Tibial nerve (tissue), 4 donors: ENCODE measurements around the gene ZNF805. TPM values are rescaled to one million over a fixed set of nuclear protein-coding genes. Genes with fewer than 3 reads are reported as not detected.
A peak's percentile ranks its signal among the peaks of the same experiment; 100 is the strongest.

Experiments
- DNase-seq, 2 donors: peaks; one replicate each; pipeline ENCODE4 v3.0.0-alpha.2; 2019; ENCODE audit warnings: low spot score in 2 of 2
- H3K27ac ChIP-seq, 4 donors: fragments of 200-600 bp; sonication (generic) in 3 of 4; one replicate each; pipeline ENCODE4 v1.5.1; 2017 to 2019; ENCODE audit warnings: mild to moderate bottlenecking in 1 of 4
- H3K27me3 ChIP-seq, 2 donors: fragments of 200-600 bp; sonication (generic) in 1 of 2; one replicate each; pipeline versions ENCODE4 v1.5.1 to v1.6.0; 2017 to 2019
- H3K36me3 ChIP-seq, 3 donors: fragments of 200-600 bp; sonication (generic); one replicate each; pipeline ENCODE4 v1.5.1; 2018 to 2019
- H3K4me1 ChIP-seq, 4 donors: fragments of 200-600 bp; sonication (generic) in 3 of 4; one replicate each; pipeline ENCODE4 v1.5.1; 2017 to 2019
- H3K4me3 ChIP-seq, 4 donors: fragments of 200-600 bp; sonication (generic) in 3 of 4; one replicate each; pipeline ENCODE4 v1.5.1; 2017 to 2019; ENCODE audit warnings: mild to moderate bottlenecking in 1 of 4, moderate library complexity in 1 of 4
- H3K9me3 ChIP-seq, 4 donors: fragments of 200-600 bp; sonication (generic) in 3 of 4; one replicate each; pipeline ENCODE4 v1.5.1; 2017 to 2019
- EP300 ChIP-seq, 2 donors: sonication (generic); formaldehyde crosslinking; IDR thresholded peaks; one replicate each; pipeline ENCODE4 v1.6.1; 2017; ENCODE audit warnings: antibody characterized with exemption in 2 of 2, mild to moderate bottlenecking in 1 of 2
- POLR2A ChIP-seq, 2 donors: fragments of 450-650 bp; IDR thresholded peaks; one replicate each; pipeline ENCODE4 v1.6.1; 2017; ENCODE audit warnings: antibody characterized with exemption in 2 of 2, mild to moderate bottlenecking in 2 of 2, moderate library complexity in 2 of 2
- WGBS, 2 donors: methylation state at CpG; one replicate each; pipeline ENCODE4 v1.1.5; 2018; 5-methylcytosine and 5-hydroxymethylcytosine counted together
- total RNA-seq, 4 donors: library from RNA; depleted of rRNA; stranded (reverse); fragments of >200 nt; gene quantifications; one replicate each; pipeline ENCODE4 v1.1.0, GENCODE V29; 2016
- TF ChIP-seq, protein P1 (sequence below), 5 experiments: fragments of 200-600 bp in 3 of 5; fragments of 450-650 bp in 2 of 5; sonication (generic) in 3 of 5; IDR thresholded peaks; one replicate each; pipeline ENCODE4 v1.5.1; 2016 to 2019; ENCODE audit warnings: antibody characterized with exemption in 5 of 5, mild to moderate bottlenecking in 3 of 5, moderate library complexity in 2 of 5

ZNF805 gene
- total RNA-seq, 4 donors from 2014 or later: 16.2 to 24.7 (median 20.3) TPM

GRCh38 chr19:57282011-57282643, 41.7 kb downstream of the ZNF805 start:
- 75 to 85% methylated on average over 5 of the region's 5 CpGs for WGBS, 2 donors
- Histone ChIP-seq H3K9me3 (peaks cover 0 to 32% (median 5%) of the 10 kb centered on the region in 4 donors), H3K4me1 (peaks cover 0 to 43% (median 12%) of the 10 kb centered on the region in 4 donors), H3K27ac (no peak overlapping the region), H3K4me3 (peak overlapping the region in 1 of 4 donors; percentile 97), H3K27me3 (no peaks in the 10 kb centered on the region), H3K36me3 (peaks cover under 1 to 58% (median 29%) of the 10 kb centered on the region in 3 donors)
- TF ChIP-seq EP300 (IDR thresholded peaks at IDR 0.05) (no peak), POLR2A (IDR thresholded peaks at IDR 0.05) (no peak)
- TF ChIP-seq, protein P1, sequence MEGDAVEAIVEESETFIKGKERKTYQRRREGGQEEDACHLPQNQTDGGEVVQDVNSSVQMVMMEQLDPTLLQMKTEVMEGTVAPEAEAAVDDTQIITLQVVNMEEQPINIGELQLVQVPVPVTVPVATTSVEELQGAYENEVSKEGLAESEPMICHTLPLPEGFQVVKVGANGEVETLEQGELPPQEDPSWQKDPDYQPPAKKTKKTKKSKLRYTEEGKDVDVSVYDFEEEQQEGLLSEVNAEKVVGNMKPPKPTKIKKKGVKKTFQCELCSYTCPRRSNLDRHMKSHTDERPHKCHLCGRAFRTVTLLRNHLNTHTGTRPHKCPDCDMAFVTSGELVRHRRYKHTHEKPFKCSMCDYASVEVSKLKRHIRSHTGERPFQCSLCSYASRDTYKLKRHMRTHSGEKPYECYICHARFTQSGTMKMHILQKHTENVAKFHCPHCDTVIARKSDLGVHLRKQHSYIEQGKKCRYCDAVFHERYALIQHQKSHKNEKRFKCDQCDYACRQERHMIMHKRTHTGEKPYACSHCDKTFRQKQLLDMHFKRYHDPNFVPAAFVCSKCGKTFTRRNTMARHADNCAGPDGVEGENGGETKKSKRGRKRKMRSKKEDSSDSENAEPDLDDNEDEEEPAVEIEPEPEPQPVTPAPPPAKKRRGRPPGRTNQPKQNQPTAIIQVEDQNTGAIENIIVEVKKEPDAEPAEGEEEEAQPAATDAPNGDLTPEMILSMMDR (IDR thresholded peaks at IDR 0.05): no peak
- DNase-seq: no peak

- Histone ChIP-seq H3K36me3 (peaks cover 17 to 100% (median 74%) of the 10 kb centered on the region in 3 donors), H3K27ac (no peak overlapping the region), H3K4me1 (peaks cover 0 to 8% (median 0%) of the 10 kb centered on the region in 4 donors), H3K27me3 (no peaks in the 10 kb centered on the region), H3K9me3 (peaks cover 10 to 94% (median 39%) of the 10 kb centered on the region in 4 donors), H3K4me3 (no peak overlapping the region)
- WGBS, 2 donors: 92 to 94% methylated on average over 4 of the region's 4 CpGs
- DNase-seq: no peak
- TF ChIP-seq EP300 (IDR thresholded peaks at IDR 0.05) (no peak), POLR2A (IDR thresholded peaks at IDR 0.05) (no peak)
- TF ChIP-seq, protein P1 (IDR thresholded peaks at IDR 0.05): no peak
These were observed 47.9 kb downstream of the ZNF805 start for GRCh38 chr19:57288373-57288772.

- no peak for DNase-seq
- Histone ChIP-seq H3K9me3 (peaks cover 10 to 100% (median 49%) of the 10 kb centered on the region in 4 donors), H3K4me1 (no peaks in the 10 kb centered on the region), H3K4me3 (no peak overlapping the region), H3K36me3 (peaks cover 17 to 100% (median 66%) of the 10 kb centered on the region in 3 donors), H3K27ac (no peak overlapping the region), H3K27me3 (no peaks in the 10 kb centered on the region)
- WGBS, 2 donors: 93 to 96% methylated on average over 11 of the region's 11 CpGs
- TF ChIP-seq POLR2A (IDR thresholded peaks at IDR 0.05) (no peak), EP300 (IDR thresholded peaks at IDR 0.05) (no peak)
- TF ChIP-seq, protein P1 (IDR thresholded peaks at IDR 0.05): no peak
These were observed 50.5 kb downstream of the ZNF805 start for GRCh38 chr19:57290970-57291369.

DNA sequence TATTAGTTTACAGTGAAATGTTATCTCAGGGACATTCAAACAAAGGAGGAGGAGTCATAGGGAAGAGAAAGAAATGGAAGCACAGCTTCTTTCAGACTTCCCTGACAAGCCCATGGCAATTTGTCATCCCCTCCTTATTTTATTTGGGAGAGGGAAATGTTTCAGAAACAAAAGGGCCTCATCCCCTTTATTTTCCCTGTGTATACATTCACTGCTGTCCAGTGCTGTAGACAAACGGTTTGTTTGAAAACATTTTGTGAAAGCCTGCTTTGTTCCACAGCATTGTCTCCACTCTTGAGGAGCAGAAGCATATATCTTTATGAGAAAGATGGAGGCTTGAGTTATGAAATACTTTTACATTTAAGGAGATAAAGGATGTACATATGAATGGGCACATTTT, 52.1 kb downstream of the ZNF805 start:
- no peak for TF ChIP-seq EP300 (IDR thresholded peaks at IDR 0.05)
- no peak for TF ChIP-seq POLR2A (IDR thresholded peaks at IDR 0.05)
- TF ChIP-seq, protein P1 (IDR thresholded peaks at IDR 0.05): no peak
- no peak for DNase-seq
- 43 to 59% methylated on average over 1 of the region's 1 CpG for WGBS, 2 donors
- no peak overlapping the region for H3K4me3 ChIP-seq
- peaks cover 10 to 97% (median 46%) of the 10 kb centered on the region in 4 donors for H3K9me3 ChIP-seq
- no peaks in the 10 kb centered on the region for H3K4me1 ChIP-seq
- no peaks in the 10 kb centered on the region for H3K27me3 ChIP-seq
- peaks cover 12 to 100% (median 55%) of the 10 kb centered on the region in 3 donors for H3K36me3 ChIP-seq
- H3K27ac ChIP-seq: no peak overlapping the region

DNA sequence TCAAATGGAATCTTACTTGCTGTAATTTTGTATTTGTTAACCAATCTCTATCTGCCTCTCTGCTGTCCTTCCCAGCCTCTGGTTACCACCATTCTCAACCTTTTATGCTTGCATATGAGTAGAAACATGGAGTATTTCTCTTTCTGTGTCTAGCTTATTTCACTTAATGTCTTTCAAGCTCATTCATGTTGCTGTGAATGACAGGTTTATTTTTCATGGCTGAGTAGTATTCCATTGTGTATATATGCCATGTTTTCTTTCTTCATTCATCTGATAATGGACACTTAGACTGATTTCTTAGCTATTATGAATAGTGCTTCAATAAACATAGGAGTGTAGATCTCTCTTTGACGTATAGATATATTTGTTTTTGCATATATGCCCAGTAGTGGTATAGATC, 53.3 kb downstream of the ZNF805 start:
- TF ChIP-seq, protein P1 (IDR thresholded peaks at IDR 0.05): no peak
- no peak for TF ChIP-seq POLR2A (IDR thresholded peaks at IDR 0.05)
- no peak for TF ChIP-seq EP300 (IDR thresholded peaks at IDR 0.05)
- no peak for DNase-seq
- H3K9me3 ChIP-seq: peaks cover 8 to 95% (median 40%) of the 10 kb centered on the region in 4 donors
- H3K4me1 ChIP-seq: no peaks in the 10 kb centered on the region
- H3K36me3 ChIP-seq: peaks cover 11 to 98% (median 46%) of the 10 kb centered on the region in 3 donors
- no peaks in the 10 kb centered on the region for H3K27me3 ChIP-seq
- 100% methylated on average over 1 of the region's 1 CpG for WGBS, 2 donors
- no peak overlapping the region for H3K27ac ChIP-seq
- no peak overlapping the region for H3K4me3 ChIP-seq
